HepG2 (cell line): ENCODE measurements around the gene NOX3. TPM values are rescaled to one million over a fixed set of nuclear protein-coding genes. Genes with fewer than 3 reads are reported as not detected.

Experiments
- ATAC-seq: fragments of 200-7000 bp; cut with Tn5 transposase; 3 replicates; pipeline ENCODE4 v1.9.1; 2020; ENCODE audit warnings: mild to moderate bottlenecking, moderate library complexity
- BruUV-seq: library from RNA; stranded (reverse); fragments of 400-500 nt; replicated peaks from 2 replicates; lab custom pipeline; 2021; lab: Mats Ljungman, UMichigan
- CTCF ChIA-PET: fragments of 300-600 bp; formaldehyde crosslinking; extraction: SDS; loops from one replicate; lab custom pipeline; 2021; ENCODE audit warnings: low total read pairs, inconsistent platforms, low intra/inter-chr PET ratio; lab: Yijun Ruan, JAX
- POLR2A ChIA-PET: fragments of 350-600 bp; sonication (Branson Sonifier 250); formaldehyde crosslinking; loops from one replicate; lab custom pipeline; 2020; ENCODE audit warnings: antibody characterized with exemption, inconsistent platforms; lab: Yijun Ruan, JAX
- DNase-seq: peaks from one replicate; pipeline ENCODE4 v3.0.0-alpha.2; 2015; ENCODE audit warnings: low spot score
- FAIRE-seq: peaks from 3 replicates; lab custom pipeline; 2011; peaks lifted over from hg19 to GRCh38; lab: Jason Lieb, UNC
- H2AFZ ChIP-seq: one replicate; pipeline ENCODE4 v1.6.1; 2011; ENCODE audit warnings: low read length, inconsistent platforms
- H3K27ac ChIP-seq: fragments of 300-600 bp; 3 replicates; pipeline ENCODE4 v1.8.0; 2011; ENCODE audit warnings: mixed run types, mild to moderate bottlenecking, mixed read lengths, low read length, inconsistent platforms; ENCODE audit not compliant: insufficient read depth; ENCODE audit errors: extremely low read length
- H3K27me3 ChIP-seq, 2 experiments: fragments of 200-600 bp in 1 of 2; 2 replicates in 1 of 2; 3 replicates in 1 of 2; pipeline versions ENCODE4 v1.6.0 to v1.8.0; 2011; ENCODE audit warnings: low read length in 2 of 2, mild to moderate bottlenecking in 2 of 2, moderate library complexity in 2 of 2, inconsistent platforms in 1 of 2; ENCODE audit not compliant: insufficient read depth in 2 of 2, control insufficient read depth in 1 of 2
- H3K36me3 ChIP-seq, 2 experiments: fragments of 200-600 bp in 1 of 2; replicated peaks in 1 of 2; 2 replicates in 1 of 2; 3 replicates in 1 of 2; pipeline versions ENCODE4 v1.5.1 to v1.8.0; 2011; ENCODE audit warnings: low read length in 2 of 2, inconsistent platforms in 1 of 2; ENCODE audit not compliant: insufficient read depth in 2 of 2, control insufficient read depth in 1 of 2
- H3K4me1 ChIP-seq: 2 replicates; pipeline ENCODE4 v1.5.1; 2012; ENCODE audit warnings: low read length, inconsistent platforms; ENCODE audit not compliant: insufficient read depth
- H3K4me2 ChIP-seq: 2 replicates; pipeline ENCODE4 v1.6.0; 2011; ENCODE audit warnings: low read depth, low read length, inconsistent platforms
- H3K4me3 ChIP-seq, 3 experiments: fragments of 200-600 bp in 1 of 3; sonication (generic), shearing (Covaris generic) in 1 of 3; replicated peaks in 1 of 3; 2 replicates each; pipeline ENCODE4 v1.5.1; 2011 to 2016; ENCODE audit warnings: low read length in 3 of 3, inconsistent platforms in 2 of 3, low read depth in 2 of 3, mild to moderate bottlenecking in 2 of 3, control low read depth in 1 of 3, mixed read lengths in 1 of 3; ENCODE audit not compliant: insufficient read depth in 1 of 3
- H3K79me2 ChIP-seq: one replicate; pipeline ENCODE4 v1.6.1; 2011; ENCODE audit warnings: low read length, inconsistent platforms; ENCODE audit not compliant: insufficient read depth
- H3K9ac ChIP-seq: 2 replicates; pipeline ENCODE4 v1.6.0; 2011; ENCODE audit warnings: mild to moderate bottlenecking, low read depth, low read length, inconsistent platforms; ENCODE audit not compliant: insufficient read depth
- H3K9me3 ChIP-seq: 2 replicates; pipeline ENCODE4 v1.5.1; 2012; ENCODE audit warnings: mild to moderate bottlenecking, low read length
- H4K20me1 ChIP-seq: 2 replicates; pipeline ENCODE4 v1.6.0; 2011; ENCODE audit warnings: inconsistent platforms, mild to moderate bottlenecking, low read length, moderate library complexity; ENCODE audit not compliant: insufficient read depth
- CEBPG ChIP-seq: IDR thresholded peaks from 2 replicates; pipeline ENCODE4 v1.6.1; 2016
- EHMT2 ChIP-seq: fragments of 200-600 bp; sonication (generic); IDR thresholded peaks from 2 replicates; pipeline ENCODE4 v1.7.0; 2017; ENCODE audit warnings: antibody characterized with exemption, low read depth, low read length, borderline replicate concordance
- ESRRA ChIP-seq: sonication (generic); formaldehyde crosslinking; IDR thresholded peaks from 2 replicates; pipeline ENCODE4 v1.5.1; 2020; ENCODE audit warnings: mild to moderate bottlenecking, low read depth, missing genetic modification reagents
- FIP1L1 ChIP-seq: fragments of 200-400 bp; formaldehyde crosslinking; IDR thresholded peaks from 2 replicates; pipeline ENCODE4 v1.6.1; 2018; ENCODE audit warnings: low read depth, mild to moderate bottlenecking, low read length, moderate library complexity, borderline replicate concordance; ENCODE audit not compliant: insufficient read depth
- NFATC3 ChIP-seq: sonication (generic); formaldehyde crosslinking; IDR thresholded peaks from 2 replicates; pipeline ENCODE4 v1.5.1; 2020; ENCODE audit warnings: mild to moderate bottlenecking, missing genetic modification reagents
- NFE2L1 ChIP-seq: sonication (generic); formaldehyde crosslinking; IDR thresholded peaks from 2 replicates; pipeline ENCODE4 v1.4.0; 2020; ENCODE audit warnings: missing genetic modification reagents, mild to moderate bottlenecking, borderline replicate concordance
- NFKBIZ ChIP-seq: IDR thresholded peaks from 2 replicates; pipeline ENCODE4 v1.6.1; 2018; ENCODE audit warnings: missing genetic modification reagents, missing compliant biosample characterization
- RCOR2 ChIP-seq: IDR thresholded peaks from 2 replicates; pipeline ENCODE4 v1.6.1; 2016; ENCODE audit warnings: missing biosample characterization, missing genetic modification reagents
- SRY ChIP-seq: sonication (generic); formaldehyde crosslinking; IDR thresholded peaks from 2 replicates; pipeline ENCODE4 v1.8.0; 2022; ENCODE audit warnings: mild to moderate bottlenecking, missing genetic modification reagents
- SSRP1 ChIP-seq: IDR thresholded peaks from 2 replicates; pipeline ENCODE4 v1.6.1; 2016; ENCODE audit warnings: control low read depth
- ZNF207 ChIP-seq: fragments of 450-650 bp; IDR thresholded peaks from 2 replicates; pipeline ENCODE4 v1.6.1; 2016; ENCODE audit warnings: antibody characterized with exemption, borderline replicate concordance
- ZNF44 ChIP-seq: sonication (generic); formaldehyde crosslinking; IDR thresholded peaks from 2 replicates; pipeline ENCODE4 v1.5.1; 2020; ENCODE audit warnings: mild to moderate bottlenecking, missing genetic modification reagents
- ZNF570 ChIP-seq: sonication (generic); formaldehyde crosslinking; IDR thresholded peaks from 2 replicates; pipeline ENCODE4 v1.4.0; 2020; ENCODE audit warnings: mild to moderate bottlenecking, missing genetic modification reagents, borderline replicate concordance
- ZNF614 ChIP-seq: IDR thresholded peaks from 2 replicates; pipeline ENCODE4 v1.6.1; 2018; ENCODE audit warnings: missing biosample characterization, missing genetic modification reagents, inconsistent platforms, borderline replicate concordance
- ZNF772 ChIP-seq: sonication (generic); formaldehyde crosslinking; IDR thresholded peaks from 2 replicates; pipeline ENCODE4 v1.5.0; 2020; ENCODE audit warnings: mild to moderate bottlenecking, missing genetic modification reagents
- WGBS: methylation state at CpG from one replicate; pipeline ENCODE4 v1.1.6; 2017; ENCODE audit warnings: low lambda C conversion rate; 5-methylcytosine and 5-hydroxymethylcytosine counted together
- in situ Hi-C: cut with HindIII; loops from 2 replicates; pipeline ENCODE4 v1.10.0; 2017; ENCODE audit warnings: low pct_unique_long_range_greater_than_20kb; ENCODE audit not compliant: extremely low pct_ligation_motif_present
- intact Hi-C: fragments of 100-400 bp; cut with micrococcal nuclease; formaldehyde crosslinking; loops from one replicate; pipeline ENCODE4 v1.10.0; 2022; ENCODE audit not compliant: unreplicated experiment
- polyA plus RNA-seq, 8 experiments: library from polyadenylated mRNA; depleted of rRNA in 3 of 8; stranded (reverse) in 7 of 8; unstranded in 1 of 8; fragments of >200 nt; fragmentation: Illumina TruSeq in 4 of 8; extraction: Trizol in 4 of 8; gene quantifications; 2 replicates each; pipeline versions ENCODE4 v1.2.1 to v1.2.3, GENCODE V29; 2011 to 2016; ENCODE audit warnings: low read depth in 4 of 8, missing spikeins in 1 of 8, mixed read lengths in 1 of 8; ENCODE audit not compliant: insufficient read depth in 1 of 8
- total RNA-seq, 5 experiments: library from RNA; depleted of rRNA; stranded (reverse); fragments of >200 nt; fragmentation: Illumina TruSeq; extraction: Trizol; gene quantifications; 2 replicates each; pipeline ENCODE4 v1.2.3, GENCODE V29; 2016; ENCODE audit warnings: low read depth in 1 of 5
- TF ChIP-seq, protein P1 (sequence below): sonication (generic); formaldehyde crosslinking; IDR thresholded peaks from 2 replicates; pipeline ENCODE4 v1.4.0; 2020; ENCODE audit warnings: mild to moderate bottlenecking, missing genetic modification reagents
- TF ChIP-seq, protein P2 (sequence below): sonication (generic); formaldehyde crosslinking; IDR thresholded peaks from 2 replicates; pipeline ENCODE4 v1.8.0; 2022; ENCODE audit warnings: mild to moderate bottlenecking, missing genetic modification reagents, borderline replicate concordance
- TF ChIP-seq, protein P3 (sequence below): sonication (generic); formaldehyde crosslinking; IDR thresholded peaks from 2 replicates; pipeline ENCODE4 v1.4.0; 2020; ENCODE audit warnings: mild to moderate bottlenecking, missing genetic modification reagents

Gene NOX3
- total and polyA plus RNA-seq, 2 of the 13 experiments (the other 11 are each of a cell fraction or from before 2014, with no cell fraction given), result 0.09 to 0.18 TPM

- ATAC-seq (no peak), FAIRE-seq (no peak), DNase-seq (no peak)
- H4K20me1 ChIP-seq, result no peaks in the 10 kb centered on the region
- no peak overlapping the region for H3K4me2 ChIP-seq
- no peaks in the 10 kb centered on the region for H3K79me2 ChIP-seq
- H3K4me3 ChIP-seq, result no peak overlapping the region
- peaks cover 8% of the 10 kb centered on the region for H3K4me1 ChIP-seq
- ChIA-PET POLR2A (interaction anchor here (2.1 kb wide), 1 partner anchor 36 kb away, joined by 6 read pairs; no protein-coding TSS in a partner anchor), CTCF (no interaction called here)
- no peaks in the 10 kb centered on the region for H3K36me3 ChIP-seq
- intact Hi-C loops, result no loop called here
- no TSS peak for BruUV-seq
- 96% methylated on average over 3 of the region's 3 CpGs for WGBS
- in situ Hi-C loops, result no loop called here
- H2AFZ ChIP-seq, result no peak overlapping the region
- H3K27ac ChIP-seq, result no peak overlapping the region
- H3K27me3 ChIP-seq, result no peaks in the 10 kb centered on the region
- no peak overlapping the region for H3K9ac ChIP-seq
- peaks cover 11% of the 10 kb centered on the region for H3K9me3 ChIP-seq
- no peak for TF ChIP-seq ESRRA (CRISPR knock-in tag)
- no peak for TF ChIP-seq ZNF614 (CRISPR knock-in tag)
- no peak for TF ChIP-seq FIP1L1
- TF ChIP-seq SRY (CRISPR knock-in tag), result no peak
- TF ChIP-seq EHMT2, result 0 out of 2 replicates have a peak, but pooled peaks have one; percentile 22
- TF ChIP-seq, protein P1, sequence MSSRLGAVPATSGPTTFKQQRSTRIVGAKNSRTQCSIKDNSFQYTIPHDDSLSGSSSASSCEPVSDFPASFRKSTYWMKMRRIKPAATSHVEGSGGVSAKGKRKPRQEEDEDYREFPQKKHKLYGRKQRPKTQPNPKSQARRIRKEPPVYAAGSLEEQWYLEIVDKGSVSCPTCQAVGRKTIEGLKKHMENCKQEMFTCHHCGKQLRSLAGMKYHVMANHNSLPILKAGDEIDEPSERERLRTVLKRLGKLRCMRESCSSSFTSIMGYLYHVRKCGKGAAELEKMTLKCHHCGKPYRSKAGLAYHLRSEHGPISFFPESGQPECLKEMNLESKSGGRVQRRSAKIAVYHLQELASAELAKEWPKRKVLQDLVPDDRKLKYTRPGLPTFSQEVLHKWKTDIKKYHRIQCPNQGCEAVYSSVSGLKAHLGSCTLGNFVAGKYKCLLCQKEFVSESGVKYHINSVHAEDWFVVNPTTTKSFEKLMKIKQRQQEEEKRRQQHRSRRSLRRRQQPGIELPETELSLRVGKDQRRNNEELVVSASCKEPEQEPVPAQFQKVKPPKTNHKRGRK (CRISPR knock-in tag), result no peak
- no peak for TF ChIP-seq SSRP1 (CRISPR knock-in tag)
- no peak for TF ChIP-seq ZNF44 (CRISPR knock-in tag)
- TF ChIP-seq, protein P2, sequence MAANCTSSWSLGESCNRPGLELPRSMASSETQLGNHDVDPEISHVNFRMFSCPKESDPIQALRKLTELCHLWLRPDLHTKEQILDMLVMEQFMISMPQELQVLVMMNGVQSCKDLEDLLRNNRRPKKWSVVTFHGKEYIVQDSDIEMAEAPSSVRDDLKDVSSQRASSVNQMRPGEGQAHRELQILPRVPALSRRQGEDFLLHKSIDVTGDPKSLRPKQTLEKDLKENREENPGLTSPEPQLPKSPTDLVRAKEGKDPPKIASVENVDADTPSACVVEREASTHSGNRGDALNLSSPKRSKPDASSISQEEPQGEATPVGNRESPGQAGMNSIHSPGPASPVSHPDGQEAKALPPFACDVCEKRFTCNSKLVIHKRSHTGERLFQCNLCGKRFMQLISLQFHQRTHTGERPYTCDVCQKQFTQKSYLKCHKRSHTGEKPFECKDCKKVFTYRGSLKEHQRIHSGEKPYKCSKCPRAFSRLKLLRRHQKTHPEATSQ (CRISPR knock-in tag), result no peak
- TF ChIP-seq NFKBIZ (CRISPR knock-in tag), result no peak
- no peak for TF ChIP-seq ZNF207
- no peak for TF ChIP-seq RCOR2 (CRISPR knock-in tag)
- peak; percentile 92 for TF ChIP-seq CEBPG (CRISPR knock-in tag)
- TF ChIP-seq NFE2L1 (CRISPR knock-in tag), result no peak
- no peak for TF ChIP-seq NFATC3 (CRISPR knock-in tag)
- no peak for TF ChIP-seq ZNF772 (CRISPR knock-in tag)
- TF ChIP-seq, protein P3, sequence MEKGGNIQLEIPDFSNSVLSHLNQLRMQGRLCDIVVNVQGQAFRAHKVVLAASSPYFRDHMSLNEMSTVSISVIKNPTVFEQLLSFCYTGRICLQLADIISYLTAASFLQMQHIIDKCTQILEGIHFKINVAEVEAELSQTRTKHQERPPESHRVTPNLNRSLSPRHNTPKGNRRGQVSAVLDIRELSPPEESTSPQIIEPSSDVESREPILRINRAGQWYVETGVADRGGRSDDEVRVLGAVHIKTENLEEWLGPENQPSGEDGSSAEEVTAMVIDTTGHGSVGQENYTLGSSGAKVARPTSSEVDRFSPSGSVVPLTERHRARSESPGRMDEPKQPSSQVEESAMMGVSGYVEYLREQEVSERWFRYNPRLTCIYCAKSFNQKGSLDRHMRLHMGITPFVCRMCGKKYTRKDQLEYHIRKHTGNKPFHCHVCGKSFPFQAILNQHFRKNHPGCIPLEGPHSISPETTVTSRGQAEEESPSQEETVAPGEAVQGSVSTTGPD (CRISPR knock-in tag), result no peak
- no peak for TF ChIP-seq ZNF570
These were observed 90.7 kb downstream of the NOX3 start for GRCh38 chr6:155364844-155365437.
